Activated B cell treated with CpG ODN at 0.5 μM for 24 hours (primary cell): ENCODE data around the gene GSDME. TPM values are rescaled to one million over a fixed set of nuclear protein-coding genes. Genes with fewer than 3 reads are reported as not detected.

Experiments
- ATAC-seq: fragments of 200-7000 bp; cut with Tn5 transposase; one replicate; pipeline ENCODE4 v1.10.0; 2021; ENCODE audit warnings: low read depth, mild to moderate bottlenecking, moderate library complexity
- CTCF ChIA-PET: fragments of 350-600 bp; sonication (Branson Sonifier 250); formaldehyde crosslinking; loops from one replicate; lab custom pipeline; 2021; ENCODE audit warnings: antibody characterized with exemption; lab: Charles Lee
- POLR2A ChIA-PET: fragments of 350-600 bp; sonication (Branson Sonifier 250); formaldehyde crosslinking; loops from one replicate; lab custom pipeline; 2021; ENCODE audit warnings: antibody characterized with exemption; lab: Charles Lee
- DNase-seq: peaks from one replicate; pipeline ENCODE4 v3.0.0; 2022
- H3K27ac Mint-ChIP-seq: one replicate; pipeline ENCODE4 v1.8.0; 2020; ENCODE audit warnings: mixed read lengths
- H3K27me3 Mint-ChIP-seq: one replicate; pipeline ENCODE4 v1.8.0; 2021; ENCODE audit warnings: mixed read lengths
- H3K36me3 Mint-ChIP-seq: one replicate; pipeline ENCODE4 v1.8.0; 2021; ENCODE audit warnings: low read depth, mixed read lengths
- H3K4me1 Mint-ChIP-seq: one replicate; pipeline ENCODE4 v1.8.0; 2021; ENCODE audit warnings: mixed read lengths
- H3K4me3 Mint-ChIP-seq: one replicate; pipeline ENCODE4 v1.8.0; 2020; ENCODE audit warnings: mild to moderate bottlenecking, mixed read lengths
- H3K9me3 Mint-ChIP-seq: one replicate; pipeline ENCODE4 v1.8.0; 2020; ENCODE audit warnings: mixed read lengths
- CTCF ChIP-seq: fragments of 200-600 bp; IDR thresholded peaks from one replicate; pipeline ENCODE4 v1.8.0; 2022; ENCODE audit warnings: antibody characterized with exemption, mild to moderate bottlenecking
- intact Hi-C: fragments of 100-400 bp; cut with micrococcal nuclease; formaldehyde crosslinking; loops from one replicate; pipeline ENCODE4 v1.15.1; 2024
- total RNA-seq: library from RNA; stranded (reverse); gene quantifications from 2 replicates; pipeline ENCODE4 v1.2.3, GENCODE V29; 2022

Gene GSDME
- total RNA-seq, 1 donor from 2014 or later: 4.1 TPM

- DNase-seq: no peak
- TF ChIP-seq CTCF: no peak
- peaks cover 23% of the 10 kb centered on the region for H3K36me3 Mint-ChIP-seq
- intact Hi-C loops: loop anchor here (5.0 kb wide), 1 partner anchor 957 kb away; the partner anchor contains the start of gene STK31
- ChIA-PET CTCF (interaction anchor here (1.4 kb wide), 1 partner anchor 379 kb away, joined by 6 read pairs; no protein-coding TSS in a partner anchor), POLR2A (no interaction called here)
- H3K27ac Mint-ChIP-seq: no peak overlapping the region
- no peaks in the 10 kb centered on the region for H3K9me3 Mint-ChIP-seq
- no peaks in the 10 kb centered on the region for H3K27me3 Mint-ChIP-seq
- no peak overlapping the region for H3K4me3 Mint-ChIP-seq
- ATAC-seq: no peak
- no peaks in the 10 kb centered on the region for H3K4me1 Mint-ChIP-seq
Measured at GRCh38 chr7:24668927-24669635, 88.2 kb downstream of the GSDME start.

- peaks cover 16% of the 10 kb centered on the region for H3K36me3 Mint-ChIP-seq
- H3K9me3 Mint-ChIP-seq: no peaks in the 10 kb centered on the region
- H3K4me1 Mint-ChIP-seq: no peaks in the 10 kb centered on the region
- CTCF ChIA-PET: interaction anchor here (0.6 to 3.6 kb wide), 15 partner anchors 10 to 1118 kb away, joined by 3 to 19 read pairs (median 4); no protein-coding TSS in a partner anchor
- H3K27ac Mint-ChIP-seq: no peak overlapping the region
- no peaks in the 10 kb centered on the region for H3K27me3 Mint-ChIP-seq
- DNase-seq (no peak), ATAC-seq (no peak)
- POLR2A ChIA-PET: no interaction called here
- peak; percentile 89 for TF ChIP-seq CTCF
- H3K4me3 Mint-ChIP-seq: no peak overlapping the region
- intact Hi-C loops: loop anchor here (1.0 to 5.0 kb wide), 8 partner anchors 89 to 1119 kb away; partner anchors contain the start of gene STK31
Measured at GRCh38 chr7:24665564-24666294, 91.5 kb downstream of the GSDME start.

- ATAC-seq: no peak
- POLR2A ChIA-PET: no interaction called here
- intact Hi-C loops: no loop called here
- H3K27ac Mint-ChIP-seq: no peak overlapping the region
- H3K27me3 Mint-ChIP-seq: no peaks in the 10 kb centered on the region
- H3K36me3 Mint-ChIP-seq: peaks cover 17% of the 10 kb centered on the region
- no peak for DNase-seq
- CTCF ChIA-PET: no interaction called here
- peaks cover 2% of the 10 kb centered on the region for H3K9me3 Mint-ChIP-seq
- peaks cover 17% of the 10 kb centered on the region for H3K4me1 Mint-ChIP-seq
- TF ChIP-seq CTCF: no peak
- no peak overlapping the region for H3K4me3 Mint-ChIP-seq
Measured at GRCh38 chr7:24660546-24660945, 96.7 kb downstream of the GSDME start.

- POLR2A ChIA-PET: no interaction called here
- peaks cover 17% of the 10 kb centered on the region for H3K36me3 Mint-ChIP-seq
- H3K4me3 Mint-ChIP-seq: no peak overlapping the region
- ATAC-seq (no peak), DNase-seq (no peak)
- TF ChIP-seq CTCF: no peak
- no peaks in the 10 kb centered on the region for H3K27me3 Mint-ChIP-seq
- peaks cover 17% of the 10 kb centered on the region for H3K4me1 Mint-ChIP-seq
- H3K9me3 Mint-ChIP-seq: peaks cover 2% of the 10 kb centered on the region
- CTCF ChIA-PET: interaction anchor here (0.7 kb wide), 1 partner anchor 1386 kb away, joined by 3 read pairs; no protein-coding TSS in a partner anchor
- H3K27ac Mint-ChIP-seq: no peak overlapping the region
- intact Hi-C loops: no loop called here
Measured at GRCh38 chr7:24659505-24659904, 97.8 kb downstream of the GSDME start.

GRCh38 chr7:24657980-24658379, 99.3 kb downstream of the GSDME start:
- no peak overlapping the region for H3K27ac Mint-ChIP-seq
- TF ChIP-seq CTCF: no peak
- H3K27me3 Mint-ChIP-seq: no peaks in the 10 kb centered on the region
- H3K9me3 Mint-ChIP-seq: peaks cover 2% of the 10 kb centered on the region
- H3K4me1 Mint-ChIP-seq: peaks cover 23% of the 10 kb centered on the region
- peaks cover 17% of the 10 kb centered on the region for H3K36me3 Mint-ChIP-seq
- POLR2A ChIA-PET: no interaction called here
- CTCF ChIA-PET: no interaction called here
- no peak for ATAC-seq
- intact Hi-C loops: no loop called here
- H3K4me3 Mint-ChIP-seq: no peak overlapping the region
- no peak for DNase-seq
